K562 (cell line): ENCODE data around the gene MYB. TPM values are rescaled to one million over a fixed set of nuclear protein-coding genes. Genes with fewer than 3 reads are reported as not detected.

ENCODE experiments used
- ATAC-seq: fragments of 200-7000 bp; cut with Tn5 transposase; 3 replicates; pipeline ENCODE4 v1.9.1; 2020; ENCODE audit warnings: moderate library complexity
- BruUV-seq: library from RNA; stranded (reverse); fragments of 400-500 nt; replicated peaks from 2 replicates; lab custom pipeline; 2021; lab: Mats Ljungman, UMichigan
- CTCF ChIA-PET: fragments of 300-600 bp; formaldehyde crosslinking; extraction: SDS; loops from one replicate; lab custom pipeline; 2021; ENCODE audit warnings: low intra/inter-chr PET ratio; lab: Yijun Ruan, JAX
- POLR2A ChIA-PET: fragments of 300-600, 350-650 bp; sonication (Branson Sonifier 250); formaldehyde crosslinking; extraction: SDS; loops from one replicate; lab custom pipeline; 2021; ENCODE audit warnings: antibody characterized with exemption, inconsistent platforms; lab: Yijun Ruan, JAX
- DNase-seq, 4 experiments: peaks; one replicate each; pipeline versions ENCODE4 v3.0.0 to v3.0.0-alpha.2; 2011 to 2018; ENCODE audit warnings: low spot score in 3 of 4, mixed read lengths in 3 of 4; ENCODE audit errors: extremely low read depth in 1 of 4
- FAIRE-seq: peaks from 2 replicates; lab custom pipeline; 2011; peaks lifted over from hg19 to GRCh38; lab: Jason Lieb, UNC
- H2AFZ ChIP-seq: 2 replicates; pipeline ENCODE4 v1.6.0; 2011; ENCODE audit warnings: low read depth, low read length, control low read depth, inconsistent platforms
- H3K27ac ChIP-seq: fragments of 200-600 bp; 3 replicates; pipeline ENCODE4 v1.8.0; 2011; ENCODE audit warnings: low read depth, mild to moderate bottlenecking, control low read depth, inconsistent platforms, low read length, moderate library complexity, mixed read lengths; ENCODE audit errors: extremely low read depth
- H3K27me3 ChIP-seq, 2 experiments: fragments of 300-600 bp in 1 of 2; 2 replicates in 1 of 2; 3 replicates in 1 of 2; pipeline versions ENCODE4 v1.6.0 to v1.8.0; 2011; ENCODE audit warnings: inconsistent platforms in 2 of 2, low read length in 2 of 2, mild to moderate bottlenecking in 1 of 2, mixed read lengths in 1 of 2, moderate library complexity in 1 of 2; ENCODE audit not compliant: control insufficient read depth in 2 of 2, insufficient read depth in 2 of 2
- H3K36me3 ChIP-seq: fragments of 300-600 bp; 3 replicates; pipeline ENCODE4 v1.8.0; 2011; ENCODE audit warnings: mild to moderate bottlenecking, low read length, inconsistent platforms; ENCODE audit not compliant: control insufficient read depth, insufficient read depth
- H3K4me1 ChIP-seq, 2 experiments: fragments of 200-600 bp in 1 of 2; replicated peaks in 1 of 2; 2 replicates in 1 of 2; 3 replicates in 1 of 2; pipeline versions ENCODE4 v1.5.1 to v1.8.0; 2011; ENCODE audit warnings: inconsistent platforms in 2 of 2, low read length in 2 of 2, mild to moderate bottlenecking in 1 of 2, mixed read lengths in 1 of 2, moderate library complexity in 1 of 2; ENCODE audit not compliant: control insufficient read depth in 2 of 2, insufficient read depth in 2 of 2
- H3K4me2 ChIP-seq: 2 replicates; pipeline ENCODE4 v1.6.1; 2011; ENCODE audit warnings: low read length, control low read depth, inconsistent platforms, mixed read lengths; ENCODE audit not compliant: insufficient read depth
- H3K4me3 ChIP-seq: fragments of 200-600 bp; sonication (generic), shearing (Covaris generic); 2 replicates; pipeline ENCODE4 v1.5.1; 2016; ENCODE audit warnings: control low read depth, inconsistent platforms
- H3K79me2 ChIP-seq: fragments of 200-600 bp; 3 replicates; pipeline ENCODE4 v1.8.0; 2011; ENCODE audit warnings: low read length, inconsistent platforms; ENCODE audit not compliant: control insufficient read depth, insufficient read depth
- H3K9ac ChIP-seq, 2 experiments: 2 replicates each; pipeline versions ENCODE4 v1.6.0 to v1.6.1; 2011; ENCODE audit warnings: low read depth in 2 of 2, low read length in 2 of 2, control low read depth in 1 of 2, inconsistent platforms in 1 of 2, mild to moderate bottlenecking in 1 of 2, mixed read lengths in 1 of 2; ENCODE audit not compliant: insufficient read depth in 1 of 2
- H3K9me1 ChIP-seq: one replicate; pipeline ENCODE4 v1.6.0; 2011; ENCODE audit warnings: inconsistent platforms, mild to moderate bottlenecking, low read length, moderate library complexity; ENCODE audit not compliant: control insufficient read depth, insufficient read depth
- H3K9me3 ChIP-seq: replicated peaks from 2 replicates; pipeline ENCODE4 v1.5.1; 2011; ENCODE audit warnings: low read depth, low read length, inconsistent platforms; ENCODE audit not compliant: control insufficient read depth, insufficient read depth
- H4K20me1 ChIP-seq: replicated peaks from 2 replicates; pipeline ENCODE4 v1.6.1; 2011; ENCODE audit warnings: low read length, inconsistent platforms, mixed read lengths; ENCODE audit not compliant: control insufficient read depth, insufficient read depth
- ATF2 ChIP-seq: sonication (generic); formaldehyde crosslinking; IDR thresholded peaks from 2 replicates; pipeline ENCODE4 v1.8.1; 2022; ENCODE audit warnings: missing genetic modification reagents
- DNMT1 ChIP-seq: fragments of 450-650 bp; IDR thresholded peaks from 2 replicates; pipeline ENCODE4 v1.6.1; 2016; ENCODE audit warnings: antibody characterized with exemption, mild to moderate bottlenecking
- EZH2 ChIP-seq: IDR thresholded peaks from 2 replicates; pipeline ENCODE4 v1.6.1; 2012; ENCODE audit warnings: low read depth, mild to moderate bottlenecking, inconsistent platforms, low read length, borderline replicate concordance
- GTF2A2 ChIP-seq: IDR thresholded peaks from 2 replicates; pipeline ENCODE4 v1.6.1; 2016; ENCODE audit warnings: mild to moderate bottlenecking, missing genetic modification characterization, missing compliant biosample characterization
- MAFF ChIP-seq: IDR thresholded peaks from 2 replicates; pipeline ENCODE4 v1.6.1; 2012; ENCODE audit warnings: low read length, improper control_type of control experiment
- NUFIP1 ChIP-seq: fragments of 450-650 bp; IDR thresholded peaks from 2 replicates; pipeline ENCODE4 v1.6.1; 2018; ENCODE audit not compliant: partially characterized antibody
- POU5F1 ChIP-seq: fragments of 150-350 bp; IDR thresholded peaks from 2 replicates; pipeline ENCODE4 v1.6.1; 2014; ENCODE audit warnings: borderline replicate concordance, low read length, low read depth, mild to moderate bottlenecking; ENCODE audit not compliant: partially characterized antibody
- RBBP5 ChIP-seq: fragments of 200-600 bp; sonication (generic); IDR thresholded peaks from 2 replicates; pipeline ENCODE4 v1.6.1; 2012; ENCODE audit warnings: borderline replicate concordance, mild to moderate bottlenecking, low read length, control low read depth, inconsistent platforms; ENCODE audit not compliant: insufficient read depth, poor library complexity, severe bottlenecking
- SMAD4 ChIP-seq: fragments of 250-450 bp; sonication (Bioruptor Pico); conservative IDR thresholded peaks from 2 replicates; pipeline ENCODE4 v1.8.0; 2021; ENCODE audit warnings: inconsistent platforms, mild to moderate bottlenecking, moderate library complexity
- ZFPM2 ChIP-seq: fragments of 250-450 bp; sonication (Bioruptor Pico); IDR thresholded peaks from 2 replicates; pipeline ENCODE4 v1.5.1; 2022; ENCODE audit warnings: mild to moderate bottlenecking
- WGBS: fragments of 100-300 bp; shearing (Covaris generic); methylation state at CpG from one replicate; pipeline ENCODE4 v1.1.6; 2016; ENCODE audit warnings: low coverage, mixed read lengths; ENCODE audit not compliant: insufficient coverage; ENCODE audit errors: missing lambda C conversion rate; 5-methylcytosine and 5-hydroxymethylcytosine counted together
- in situ Hi-C: fragments of 300-500 bp; cut with MboI; formaldehyde crosslinking; loops from 4 replicates; pipeline ENCODE4 v1.15.0; 2018; ENCODE audit warnings: inconsistent platforms, mixed read lengths
- intact Hi-C: fragments of 100-400 bp; cut with micrococcal nuclease; formaldehyde crosslinking; loops from 2 replicates; pipeline ENCODE4 v1.14.2; 2022
- polyA plus RNA-seq, 8 experiments: library from polyadenylated mRNA; depleted of rRNA in 4 of 8; stranded (reverse) in 5 of 8; unstranded in 3 of 8; fragments of >200 nt; fragmentation: Nextera tagmentation in 2 of 8; fragmentation: Illumina TruSeq in 1 of 8; extraction: Ambion mirVana in 2 of 8; extraction: Trizol in 1 of 8; gene quantifications; 2 replicates each; pipeline versions ENCODE4 v1.2.1 to v1.2.3, GENCODE V29; 2011 to 2014; ENCODE audit warnings: inconsistent platforms in 1 of 8, missing spikeins in 1 of 8
- total RNA-seq, 7 experiments: library from RNA; depleted of rRNA in 6 of 7; stranded (reverse); fragments of >200 nt in 6 of 7; fragmentation: Illumina TruSeq in 2 of 7; extraction: Trizol in 2 of 7; gene quantifications; 2 replicates each; pipeline versions ENCODE4 v1.2.1 to v1.2.3, GENCODE V29; 2011 to 2021; ENCODE audit warnings: low replicate concordance in 1 of 7
- TF ChIP-seq, protein P1 (sequence below): fragments of 450-650 bp; formaldehyde crosslinking; IDR thresholded peaks from 2 replicates; pipeline ENCODE4 v1.4.0; 2020; ENCODE audit warnings: mild to moderate bottlenecking, moderate library complexity
- TF ChIP-seq, protein P2 (sequence below), 2 experiments: fragments of 450-650 bp; IDR thresholded peaks; 2 replicates each; pipeline ENCODE4 v1.6.1; 2016
- TF ChIP-seq, protein P3 (sequence below): fragments of 250-450 bp; sonication (Bioruptor Pico); IDR thresholded peaks from 2 replicates; pipeline ENCODE4 v1.5.0; 2021

The MYB gene
- total and polyA plus RNA-seq, 9 of the 15 experiments (the other 6 are each of a cell fraction or from before 2014, with no cell fraction given): 35.8 to 218 (median 140) TPM

DNA sequence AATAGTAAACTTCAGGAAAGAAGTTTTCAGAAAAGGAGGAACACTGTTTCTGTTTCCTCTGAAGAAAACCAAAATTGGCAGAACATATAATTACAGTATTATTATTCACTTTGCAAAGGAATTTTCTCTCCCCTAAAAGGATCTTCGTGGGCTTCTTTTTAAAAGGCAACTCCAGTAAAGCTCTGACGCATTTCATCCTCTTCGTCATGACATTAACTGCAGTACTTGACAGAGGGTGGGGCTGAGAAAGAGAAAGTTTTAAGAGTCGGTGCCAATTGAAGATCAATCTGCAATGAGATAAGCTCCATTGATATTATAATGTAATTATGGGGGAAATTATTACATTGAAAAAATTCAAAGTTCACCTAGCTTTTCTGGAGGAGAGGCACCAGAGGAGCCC is 75.8 kb downstream of the MYB start:
- H4K20me1 ChIP-seq: no peaks in the 10 kb centered on the region
- no peak overlapping the region for H3K4me3 ChIP-seq
- no TSS peak for BruUV-seq
- H3K4me1 ChIP-seq: peaks cover 9 to 61% of the 10 kb centered on the region in 2 experiments; a peak in 4 of 5 replicates
- no peaks in the 10 kb centered on the region for H3K9me1 ChIP-seq
- no peak for ATAC-seq
- intact Hi-C loops (loop anchor here (1.0 to 5.0 kb wide), 3 partner anchors 65 to 112 kb away; no protein-coding TSS in a partner anchor), in situ Hi-C loops (no loop called here)
- no peak overlapping the region for H3K27ac ChIP-seq
- ChIA-PET CTCF (no interaction called here), POLR2A (no interaction called here)
- H3K4me2 ChIP-seq: no peak overlapping the region
- peak overlapping the region; percentile 49; the same call in 1 of the 2 replicates for H2AFZ ChIP-seq
- H3K36me3 ChIP-seq: no peaks in the 10 kb centered on the region
- H3K27me3 ChIP-seq: no peaks in the 10 kb centered on the region
- TF ChIP-seq GTF2A2 (tag) (no peak), ATF2 (no peak), DNMT1 (no peak), POU5F1 (no peak), EZH2 (no peak), RBBP5 (no peak), SMAD4 (CRISPR knock-in tag) (no peak), ZFPM2 (CRISPR knock-in tag) (no peak), MAFF (no peak), NUFIP1 (no peak)
- TF ChIP-seq, protein P1, sequence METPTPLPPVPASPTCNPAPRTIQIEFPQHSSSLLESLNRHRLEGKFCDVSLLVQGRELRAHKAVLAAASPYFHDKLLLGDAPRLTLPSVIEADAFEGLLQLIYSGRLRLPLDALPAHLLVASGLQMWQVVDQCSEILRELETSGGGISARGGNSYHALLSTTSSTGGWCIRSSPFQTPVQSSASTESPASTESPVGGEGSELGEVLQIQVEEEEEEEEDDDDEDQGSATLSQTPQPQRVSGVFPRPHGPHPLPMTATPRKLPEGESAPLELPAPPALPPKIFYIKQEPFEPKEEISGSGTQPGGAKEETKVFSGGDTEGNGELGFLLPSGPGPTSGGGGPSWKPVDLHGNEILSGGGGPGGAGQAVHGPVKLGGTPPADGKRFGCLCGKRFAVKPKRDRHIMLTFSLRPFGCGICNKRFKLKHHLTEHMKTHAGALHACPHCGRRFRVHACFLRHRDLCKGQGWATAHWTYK (CRISPR knock-in tag): no peak
- TF ChIP-seq, protein P2, sequence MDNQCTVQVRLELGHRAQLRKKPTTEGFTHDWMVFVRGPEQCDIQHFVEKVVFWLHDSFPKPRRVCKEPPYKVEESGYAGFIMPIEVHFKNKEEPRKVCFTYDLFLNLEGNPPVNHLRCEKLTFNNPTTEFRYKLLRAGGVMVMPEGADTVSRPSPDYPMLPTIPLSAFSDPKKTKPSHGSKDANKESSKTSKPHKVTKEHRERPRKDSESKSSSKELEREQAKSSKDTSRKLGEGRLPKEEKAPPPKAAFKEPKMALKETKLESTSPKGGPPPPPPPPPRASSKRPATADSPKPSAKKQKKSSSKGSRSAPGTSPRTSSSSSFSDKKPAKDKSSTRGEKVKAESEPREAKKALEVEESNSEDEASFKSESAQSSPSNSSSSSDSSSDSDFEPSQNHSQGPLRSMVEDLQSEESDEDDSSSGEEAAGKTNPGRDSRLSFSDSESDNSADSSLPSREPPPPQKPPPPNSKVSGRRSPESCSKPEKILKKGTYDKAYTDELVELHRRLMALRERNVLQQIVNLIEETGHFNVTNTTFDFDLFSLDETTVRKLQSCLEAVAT (IDR thresholded peaks at IDR 0.05): no peak
- TF ChIP-seq, protein P3, sequence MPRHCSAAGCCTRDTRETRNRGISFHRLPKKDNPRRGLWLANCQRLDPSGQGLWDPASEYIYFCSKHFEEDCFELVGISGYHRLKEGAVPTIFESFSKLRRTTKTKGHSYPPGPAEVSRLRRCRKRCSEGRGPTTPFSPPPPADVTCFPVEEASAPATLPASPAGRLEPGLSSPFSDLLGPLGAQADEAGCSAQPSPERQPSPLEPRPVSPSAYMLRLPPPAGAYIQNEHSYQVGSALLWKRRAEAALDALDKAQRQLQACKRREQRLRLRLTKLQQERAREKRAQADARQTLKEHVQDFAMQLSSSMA: no peak
- H3K9me3 ChIP-seq: no peaks in the 10 kb centered on the region; the same call in none of the 2 replicates
- whole genome bisulfite sequencing: 44% methylated on average over 4 of the region's 4 CpGs
- no peak for DNase-seq
- H3K9ac ChIP-seq: no peak overlapping the region
- no peaks in the 10 kb centered on the region for H3K79me2 ChIP-seq
- FAIRE-seq: no peak
